Left ventricle myocardium superior (tissue), 1 donor: ENCODE data around the gene LAMA5. TPM values are rescaled to one million over a fixed set of nuclear protein-coding genes. Genes with fewer than 3 reads are reported as not detected.
A peak's percentile ranks its signal among the peaks of the same experiment; 100 is the strongest.

Experiments used
- ATAC-seq: fragments of 200-7000 bp; cut with Tn5 transposase; one replicate; pipeline ENCODE4 v1.9.1; 2020; ENCODE audit warnings: mild to moderate bottlenecking, moderate library complexity
- DNase-seq: peaks from one replicate; pipeline ENCODE4 v3.0.0-alpha.2; 2020
- intact Hi-C: fragments of 100-400 bp; cut with micrococcal nuclease; formaldehyde crosslinking; loops from one replicate; pipeline ENCODE4 v1.11.0; 2022
- total RNA-seq: library from RNA; stranded (reverse); fragmentation: NEBNext Ultra II Directional; extraction: Animal tissue kit (Norgen Biotek cat#: 25700); gene quantifications from one replicate; pipeline ENCODE4 v1.2.1, GENCODE V29; 2021
- donor health status: DM: no; HTN: yes; CAD: no; lungs with severe emphysema.

Gene LAMA5
- total RNA-seq, 1 donor from 2014 or later: 110 TPM

- peak; percentile 52 for ATAC-seq
- intact Hi-C loops: no loop called here
Observed at GRCh38 chr20:62286493-62287064, 80.5 kb downstream of the LAMA5 start.

GRCh38 chr20:62285722-62286121 lies 81.4 kb downstream of the LAMA5 start:
- intact Hi-C loops: no loop called here
- ATAC-seq (no peak), DNase-seq (no peak)

More at GRCh38 chr20:62286493-62287064, 80.5 kb downstream of the LAMA5 start:
- peak; percentile 70 for DNase-seq

GRCh38 chr20:62285151-62285550 lies 82.0 kb downstream of the LAMA5 start:
- intact Hi-C loops: no loop called here
- DNase-seq (no peak), ATAC-seq (no peak)

GRCh38 chr20:62284448-62284847 lies 82.7 kb downstream of the LAMA5 start:
- intact Hi-C loops: no loop called here
- DNase-seq: no peak
- ATAC-seq: no peak

GRCh38 chr20:62282877-62283503 lies 84.1 kb downstream of the LAMA5 start:
- ATAC-seq (peak; percentile 88), DNase-seq (peak; percentile 83)
- intact Hi-C loops: no loop called here

GRCh38 chr20:62282103-62282502 lies 85.0 kb downstream of the LAMA5 start:
- DNase-seq (no peak), ATAC-seq (no peak)
- intact Hi-C loops: no loop called here

GRCh38 chr20:62281161-62281933 lies 85.8 kb downstream of the LAMA5 start:
- no peak for DNase-seq
- intact Hi-C loops: no loop called here
- no peak for ATAC-seq

- no peak for ATAC-seq
- no peak for DNase-seq
- intact Hi-C loops: no loop called here
Observed at GRCh38 chr20:62280303-62280702, 86.8 kb downstream of the LAMA5 start.

- DNase-seq (peak; percentile 52), ATAC-seq (peak; percentile 56)
- intact Hi-C loops: no loop called here
Observed at GRCh38 chr20:62277253-62277652, 89.9 kb downstream of the LAMA5 start.

GRCh38 chr20:62276439-62276838 lies 90.7 kb downstream of the LAMA5 start:
- no peak for DNase-seq
- peak; percentile 80 for ATAC-seq

GRCh38 chr20:62275219-62275618 lies 91.9 kb downstream of the LAMA5 start:
- ATAC-seq: no peak
- DNase-seq: no peak
- intact Hi-C loops: no loop called here

More at GRCh38 chr20:62276439-62276838, 90.7 kb downstream of the LAMA5 start:
- intact Hi-C loops: no loop called here

- ATAC-seq: peak; percentile 15
- intact Hi-C loops: no loop called here
Observed at GRCh38 chr20:62274332-62274950, 92.7 kb downstream of the LAMA5 start.

GRCh38 chr20:62273416-62273815 lies 93.7 kb downstream of the LAMA5 start:
- ATAC-seq: no peak
- no peak for DNase-seq
- intact Hi-C loops: no loop called here

More at GRCh38 chr20:62274332-62274950, 92.7 kb downstream of the LAMA5 start:
- no peak for DNase-seq

GRCh38 chr20:62272200-62272599 lies 94.9 kb downstream of the LAMA5 start:
- ATAC-seq (no peak), DNase-seq (no peak)
- intact Hi-C loops: no loop called here

GRCh38 chr20:62269871-62270270 lies 97.2 kb downstream of the LAMA5 start:
- ATAC-seq (no peak), DNase-seq (no peak)
- intact Hi-C loops: no loop called here

GRCh38 chr20:62269378-62269777 lies 97.7 kb downstream of the LAMA5 start:
- ATAC-seq (no peak), DNase-seq (no peak)
- intact Hi-C loops: no loop called here

GRCh38 chr20:62268228-62268900 lies 98.7 kb downstream of the LAMA5 start:
- intact Hi-C loops: no loop called here
- DNase-seq (no peak), ATAC-seq (no peak)

- DNase-seq (peak; percentile 62), ATAC-seq (peak; percentile 95)
- intact Hi-C loops: no loop called here
Observed at GRCh38 chr20:62267543-62267942, 99.6 kb downstream of the LAMA5 start.

GRCh38 chr20:62266851-62267250 lies 100.3 kb downstream of the LAMA5 start:
- DNase-seq: no peak
- peak; percentile 5 for ATAC-seq
- intact Hi-C loops: no loop called here
